GM23338 (cell line): ENCODE measurements around the gene OPRL1. TPM values are rescaled to one million over a fixed set of nuclear protein-coding genes. Genes with fewer than 3 reads are reported as not detected.

Experiments
- ATAC-seq: fragments of 200-7000 bp; cut with Tn5 transposase; 3 replicates; pipeline ENCODE4 v1.9.1; 2020
- DNase-seq: peaks from one replicate; pipeline ENCODE4 v3.0.0-alpha.2; 2015; ENCODE audit warnings: low spot score
- H2AFZ ChIP-seq: fragments of 200-600 bp; sonication (generic); 2 replicates; pipeline ENCODE4 v1.8.0; 2016; ENCODE audit warnings: antibody characterized with exemption, mild to moderate bottlenecking, moderate library complexity
- H3F3A ChIP-seq: fragments of 200-600 bp; sonication (generic); replicated peaks from 2 replicates; pipeline ENCODE4 v1.8.0; 2017; ENCODE audit warnings: antibody characterized with exemption, mixed run types, low read depth
- H3K27ac ChIP-seq: fragments of 200-600 bp; sonication (generic); 2 replicates; pipeline ENCODE4 v1.6.1; 2016; ENCODE audit warnings: low read depth
- H3K27me3 ChIP-seq: fragments of 200-600 bp; sonication (generic); 2 replicates; pipeline ENCODE4 v1.8.0; 2016; ENCODE audit warnings: mild to moderate bottlenecking, mixed run types, moderate library complexity; ENCODE audit not compliant: insufficient read depth
- H3K36me3 ChIP-seq: fragments of 200-600 bp; sonication (generic); 2 replicates; pipeline ENCODE4 v1.8.0; 2016; ENCODE audit warnings: mild to moderate bottlenecking; ENCODE audit not compliant: insufficient read depth
- H3K4me1 ChIP-seq: fragments of 200-600 bp; sonication (generic); 2 replicates; pipeline ENCODE4 v1.8.0; 2016; ENCODE audit warnings: mild to moderate bottlenecking, moderate library complexity; ENCODE audit not compliant: insufficient read depth
- H3K4me2 ChIP-seq: fragments of 200-600 bp; sonication (generic); 2 replicates; pipeline ENCODE4 v1.7.1; 2017; ENCODE audit warnings: mixed run types
- H3K4me3 ChIP-seq: fragments of 200-600 bp; sonication (generic); 2 replicates; pipeline ENCODE4 v1.6.1; 2016; ENCODE audit warnings: mixed run types
- H3K79me2 ChIP-seq: fragments of 200-600 bp; sonication (generic); replicated peaks from 2 replicates; pipeline ENCODE4 v1.8.0; 2017; ENCODE audit warnings: mild to moderate bottlenecking; ENCODE audit not compliant: insufficient read depth
- H3K9me2 ChIP-seq: fragments of 200-600 bp; sonication (generic); 2 replicates; pipeline ENCODE4 v1.8.0; 2017; ENCODE audit not compliant: insufficient read depth
- H4K20me1 ChIP-seq: fragments of 200-600 bp; sonication (generic); replicated peaks from 2 replicates; pipeline ENCODE4 v1.8.0; 2017; ENCODE audit warnings: mild to moderate bottlenecking; ENCODE audit not compliant: insufficient read depth
- H3K27ac Mint-ChIP-seq: 2 replicates; pipeline ENCODE4 v1.8.0; 2020; ENCODE audit warnings: inconsistent platforms, mild to moderate bottlenecking, moderate library complexity, mixed read lengths
- H3K27me3 Mint-ChIP-seq: 3 replicates; pipeline ENCODE4 v1.8.0; 2022; ENCODE audit warnings: low read depth, mild to moderate bottlenecking, moderate library complexity, mixed read lengths, inconsistent platforms; ENCODE audit not compliant: insufficient read depth, poor library complexity
- H3K36me3 Mint-ChIP-seq: 3 replicates; pipeline ENCODE4 v1.8.0; 2021; ENCODE audit warnings: low read depth, mild to moderate bottlenecking, inconsistent platforms, moderate library complexity, mixed read lengths
- H3K4me1 Mint-ChIP-seq: 3 replicates; pipeline ENCODE4 v1.8.0; 2020; ENCODE audit warnings: mild to moderate bottlenecking, inconsistent platforms, mixed read lengths
- H3K4me3 Mint-ChIP-seq: 3 replicates; pipeline ENCODE4 v1.8.0; 2021; ENCODE audit warnings: moderate library complexity, mild to moderate bottlenecking, inconsistent platforms, mixed read lengths
- H3K9me3 Mint-ChIP-seq: 3 replicates; pipeline ENCODE4 v1.8.0; 2020; ENCODE audit warnings: moderate library complexity, mild to moderate bottlenecking, inconsistent platforms, mixed read lengths
- CREB1 ChIP-seq: fragments of 250-450 bp; sonication (Bioruptor Pico); IDR thresholded peaks from 2 replicates; pipeline ENCODE4 v1.5.0; 2020; ENCODE audit warnings: low read depth, mild to moderate bottlenecking, moderate library complexity
- CTCF ChIP-seq, 2 experiments: fragments of 200-600 bp in 1 of 2; sonication (generic) in 1 of 2; conservative IDR thresholded peaks; 2 replicates each; pipeline versions ENCODE4 v1.5.1 to v1.6.1; 2016 to 2017; ENCODE audit warnings: antibody characterized with exemption in 2 of 2, low read depth in 2 of 2, mild to moderate bottlenecking in 2 of 2, moderate library complexity in 1 of 2
- ETS1 ChIP-seq: IDR thresholded peaks from 2 replicates; pipeline ENCODE4 v1.6.1; 2016; ENCODE audit warnings: antibody characterized with exemption
- EZH2 ChIP-seq: fragments of 200-600 bp; sonication (generic); IDR thresholded peaks from one replicate; pipeline ENCODE4 v1.8.0; 2017; ENCODE audit warnings: antibody characterized with exemption, mild to moderate bottlenecking, low read depth; ENCODE audit not compliant: unreplicated experiment
- EZH2phosphoT487 ChIP-seq: fragments of 200-600 bp; sonication (generic); IDR thresholded peaks from one replicate; pipeline ENCODE4 v1.8.1; 2018; ENCODE audit warnings: antibody characterized with exemption; ENCODE audit not compliant: unreplicated experiment
- JUNB ChIP-seq: IDR thresholded peaks from one replicate; pipeline ENCODE4 v1.6.1; 2016; ENCODE audit warnings: antibody characterized with exemption; ENCODE audit not compliant: unreplicated experiment
- NANOG ChIP-seq: IDR thresholded peaks from 2 replicates; pipeline ENCODE4 v1.6.1; 2016; ENCODE audit warnings: antibody characterized with exemption, borderline replicate concordance
- POLR2AphosphoS5 ChIP-seq: IDR thresholded peaks from 2 replicates; pipeline ENCODE4 v1.6.1; 2016; ENCODE audit warnings: antibody characterized with exemption, low read depth
- STAT1 ChIP-seq: IDR thresholded peaks from one replicate; pipeline ENCODE4 v1.6.1; 2016; ENCODE audit warnings: antibody characterized with exemption; ENCODE audit not compliant: unreplicated experiment
- ZNF331 ChIP-seq: fragments of 250-450 bp; sonication (Bioruptor Pico); IDR thresholded peaks from 2 replicates; pipeline ENCODE4 v1.5.0; 2020; ENCODE audit warnings: low read depth, mild to moderate bottlenecking, moderate library complexity
- ZNF462 ChIP-seq: fragments of 250-450 bp; sonication (Bioruptor Pico); IDR thresholded peaks from 2 replicates; pipeline ENCODE4 v1.5.0; 2020; ENCODE audit warnings: mild to moderate bottlenecking, moderate library complexity
- polyA plus RNA-seq: library from polyadenylated mRNA; unstranded; fragments of >200 nt; fragmentation: Nextera tagmentation; extraction: Ambion mirVana; gene quantifications from 2 replicates; pipeline ENCODE4 v1.2.1, GENCODE V29; 2016
- total RNA-seq: library from RNA; depleted of rRNA; stranded (reverse); fragments of >200 nt; shearing (Covaris generic); gene quantifications from 2 replicates; pipeline ENCODE4 v1.2.3, GENCODE V29; 2014
- TF ChIP-seq, protein P1 (sequence below): IDR thresholded peaks from one replicate; pipeline ENCODE4 v1.6.1; 2018; ENCODE audit warnings: antibody characterized with exemption; ENCODE audit not compliant: unreplicated experiment

OPRL1 gene
- total and polyA plus RNA-seq, 2 experiments from 2014 or later = 0.27 to 1.1 TPM

DNA sequence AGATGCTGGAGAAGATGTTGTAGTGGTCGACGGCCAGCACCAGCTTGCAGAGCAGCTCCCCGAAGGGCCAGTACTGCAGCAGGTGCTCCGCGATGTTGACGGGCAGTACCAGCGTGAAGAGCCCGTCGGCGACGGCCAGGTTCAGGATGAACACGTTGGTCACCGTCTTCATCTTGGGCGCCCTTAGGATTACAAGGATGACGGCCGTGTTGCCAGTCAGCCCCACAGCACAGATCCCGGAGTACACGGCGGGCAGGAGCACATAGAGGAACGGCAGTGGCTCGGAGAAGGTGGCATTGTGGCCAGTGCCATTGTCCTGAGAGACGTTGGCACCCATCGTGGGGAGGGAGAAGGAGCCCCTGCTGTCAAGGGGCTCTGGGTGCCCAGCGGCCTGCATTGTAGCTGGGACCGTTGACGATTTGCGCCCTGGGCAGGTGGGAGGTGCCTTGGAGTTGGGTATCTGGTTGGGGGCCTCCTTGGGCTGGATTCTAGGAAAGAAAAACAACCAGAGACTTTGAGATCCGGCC is 26.6 kb downstream of the OPRL1 start:
- no peaks in the 10 kb centered on the region for H3K9me2 ChIP-seq
- no peak overlapping the region for H3K27ac Mint-ChIP-seq
- H3K27ac ChIP-seq = no peak overlapping the region
- H3K4me1 ChIP-seq = no peaks in the 10 kb centered on the region
- no peaks in the 10 kb centered on the region for H3K79me2 ChIP-seq
- no peaks in the 10 kb centered on the region for H4K20me1 ChIP-seq
- no peak for TF ChIP-seq ETS1
- no peak for TF ChIP-seq CTCF (conservative IDR thresholded peaks at IDR 0.05; ENCODE audit: low read depth in 2 of 2)
- no peak for TF ChIP-seq ZNF331 (CRISPR knock-in tag)
- no peak for TF ChIP-seq POLR2AphosphoS5
- TF ChIP-seq STAT1 = no peak
- TF ChIP-seq, protein P1, sequence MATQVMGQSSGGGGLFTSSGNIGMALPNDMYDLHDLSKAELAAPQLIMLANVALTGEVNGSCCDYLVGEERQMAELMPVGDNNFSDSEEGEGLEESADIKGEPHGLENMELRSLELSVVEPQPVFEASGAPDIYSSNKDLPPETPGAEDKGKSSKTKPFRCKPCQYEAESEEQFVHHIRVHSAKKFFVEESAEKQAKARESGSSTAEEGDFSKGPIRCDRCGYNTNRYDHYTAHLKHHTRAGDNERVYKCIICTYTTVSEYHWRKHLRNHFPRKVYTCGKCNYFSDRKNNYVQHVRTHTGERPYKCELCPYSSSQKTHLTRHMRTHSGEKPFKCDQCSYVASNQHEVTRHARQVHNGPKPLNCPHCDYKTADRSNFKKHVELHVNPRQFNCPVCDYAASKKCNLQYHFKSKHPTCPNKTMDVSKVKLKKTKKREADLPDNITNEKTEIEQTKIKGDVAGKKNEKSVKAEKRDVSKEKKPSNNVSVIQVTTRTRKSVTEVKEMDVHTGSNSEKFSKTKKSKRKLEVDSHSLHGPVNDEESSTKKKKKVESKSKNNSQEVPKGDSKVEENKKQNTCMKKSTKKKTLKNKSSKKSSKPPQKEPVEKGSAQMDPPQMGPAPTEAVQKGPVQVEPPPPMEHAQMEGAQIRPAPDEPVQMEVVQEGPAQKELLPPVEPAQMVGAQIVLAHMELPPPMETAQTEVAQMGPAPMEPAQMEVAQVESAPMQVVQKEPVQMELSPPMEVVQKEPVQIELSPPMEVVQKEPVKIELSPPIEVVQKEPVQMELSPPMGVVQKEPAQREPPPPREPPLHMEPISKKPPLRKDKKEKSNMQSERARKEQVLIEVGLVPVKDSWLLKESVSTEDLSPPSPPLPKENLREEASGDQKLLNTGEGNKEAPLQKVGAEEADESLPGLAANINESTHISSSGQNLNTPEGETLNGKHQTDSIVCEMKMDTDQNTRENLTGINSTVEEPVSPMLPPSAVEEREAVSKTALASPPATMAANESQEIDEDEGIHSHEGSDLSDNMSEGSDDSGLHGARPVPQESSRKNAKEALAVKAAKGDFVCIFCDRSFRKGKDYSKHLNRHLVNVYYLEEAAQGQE = no peak
- no peak for TF ChIP-seq EZH2phosphoT487
- no peak for TF ChIP-seq ZNF462
- no peak for TF ChIP-seq NANOG
- TF ChIP-seq CREB1 (CRISPR knock-in tag) = no peak
- no peak for TF ChIP-seq JUNB
- TF ChIP-seq EZH2 = no peak
- DNase-seq (peak; percentile 0), ATAC-seq (no peak)
- peaks cover 11% of the 10 kb centered on the region for H3K27me3 ChIP-seq
- peaks cover 9% of the 10 kb centered on the region for H3K4me1 Mint-ChIP-seq
- H2AFZ ChIP-seq = no peak overlapping the region
- no peak overlapping the region; the same call in 2 of the 3 replicates for H3K4me3 Mint-ChIP-seq
- H3K36me3 Mint-ChIP-seq = no peaks in the 10 kb centered on the region; the same call in 2 of the 3 replicates
- H3K4me2 ChIP-seq = no peak overlapping the region
- no peak overlapping the region for H3K4me3 ChIP-seq
- H3K27me3 Mint-ChIP-seq = peaks cover 17% of the 10 kb centered on the region
- peaks cover 7% of the 10 kb centered on the region for H3F3A ChIP-seq
- peaks cover 5% of the 10 kb centered on the region; the same call in 2 of the 3 replicates for H3K9me3 Mint-ChIP-seq
- H3K36me3 ChIP-seq = no peaks in the 10 kb centered on the region
